ENCODE measurements around the gene TRMT61B. TPM values are rescaled to one million over a fixed set of nuclear protein-coding genes. Genes with fewer than 3 reads are reported as not detected.

The TRMT61B gene
- total RNA-seq, 1 donor from 2014 or later = 14.8 TPM

- intact Hi-C loops (cut with micrococcal nuclease) = no loop called here
Observed at GRCh38 chr2:28868611-28869010, 1.5 kb downstream of the TRMT61B start.

GRCh38 chr2:28855977-28856376, 14.1 kb downstream of the TRMT61B start:
- intact Hi-C loops (cut with micrococcal nuclease) = no loop called here

- intact Hi-C loops (cut with micrococcal nuclease) = no loop called here
Observed at GRCh38 chr2:28855193-28855592, 14.9 kb downstream of the TRMT61B start.

GRCh38 chr2:28842042-28842441, 28.1 kb downstream of the TRMT61B start:
- intact Hi-C loops (cut with micrococcal nuclease) = no loop called here

- intact Hi-C loops (cut with micrococcal nuclease) = no loop called here
Observed at GRCh38 chr2:28838971-28839370, 31.1 kb downstream of the TRMT61B start.

GRCh38 chr2:28835781-28836180, 34.3 kb downstream of the TRMT61B start:
- intact Hi-C loops (cut with micrococcal nuclease) = no loop called here

GRCh38 chr2:28833740-28834470, 36.2 kb downstream of the TRMT61B start:
- intact Hi-C loops (cut with micrococcal nuclease) = no loop called here

GRCh38 chr2:28828382-28828781, 41.7 kb downstream of the TRMT61B start:
- intact Hi-C loops (cut with micrococcal nuclease) = no loop called here

GRCh38 chr2:28824870-28825269, 45.2 kb downstream of the TRMT61B start:
- intact Hi-C loops (cut with micrococcal nuclease) = loop anchor here (5.0 kb wide), 2 partner anchors 72 to 132 kb away; no protein-coding TSS in a partner anchor

- intact Hi-C loops (cut with micrococcal nuclease) = loop anchor here (5.0 kb wide), 2 partner anchors 73 to 133 kb away; no protein-coding TSS in a partner anchor
Observed at GRCh38 chr2:28824207-28824606, 45.9 kb downstream of the TRMT61B start.

- intact Hi-C loops (cut with micrococcal nuclease) = loop anchor here (5.0 kb wide), 2 partner anchors 75 to 135 kb away; no protein-coding TSS in a partner anchor
Observed at GRCh38 chr2:28822036-28822435, 48.1 kb downstream of the TRMT61B start.

GRCh38 chr2:28821295-28821958, 48.7 kb downstream of the TRMT61B start:
- intact Hi-C loops (cut with micrococcal nuclease) = loop anchor here (1.0 to 5.0 kb wide), 3 partner anchors 76 to 376 kb away; no protein-coding TSS in a partner anchor

GRCh38 chr2:28818053-28818452, 52.1 kb downstream of the TRMT61B start:
- intact Hi-C loops (cut with micrococcal nuclease) = loop anchor here (10.0 kb wide), 1 partner anchor 197 kb away; no protein-coding TSS in a partner anchor

GRCh38 chr2:28810384-28811285, 59.5 kb downstream of the TRMT61B start, which contains the start of gene SPDYA:
SPDYA (plus strand) TSS chr2:28810834; CDS start chr2:28816015, 5,181 bp downstream.
- intact Hi-C loops (cut with micrococcal nuclease) = loop anchor here (1.0 to 10.0 kb wide), 3 partner anchors 60 to 243 kb away; partner anchors contain the start of gene TRMT61B

- intact Hi-C loops (cut with micrococcal nuclease) = loop anchor here (1.0 to 10.0 kb wide), 3 partner anchors 60 to 243 kb away; partner anchors contain the start of gene TRMT61B
Observed at GRCh38 chr2:28809927-28810326, 60.2 kb downstream of the TRMT61B start.

GRCh38 chr2:28802975-28803429, 67.1 kb downstream of the TRMT61B start:
- intact Hi-C loops (cut with micrococcal nuclease) = no loop called here

GRCh38 chr2:28801726-28802125, 68.4 kb downstream of the TRMT61B start:
- intact Hi-C loops (cut with micrococcal nuclease) = no loop called here
